Activated CD8-positive, alpha-beta T cell treated with anti-CD3 and anti-CD28 coated beads, Interleukin-2, amount 10 ng/mL, durations not matched to agents 7 days and 5 days (primary cell): ENCODE results near the gene MBD3L5. TPM values are rescaled to one million over a fixed set of nuclear protein-coding genes. Genes with fewer than 3 reads are reported as not detected.
"Not testable (repeated sequence)": the region's sequence is repeated elsewhere in the genome, so short reads cannot be mapped to it uniquely, and the experiment has no call there.

Source experiments
- ATAC-seq: fragments of 150-1000 bp; cut with Tn5 transposase; one replicate; pipeline ENCODE4 v1.10.0; 2021; ENCODE audit warnings: moderate library complexity
- CTCF ChIA-PET: fragments of 350-600 bp; sonication (Branson Sonifier 250); formaldehyde crosslinking; loops from one replicate; lab custom pipeline; 2021; ENCODE audit warnings: antibody characterized with exemption; lab: Charles Lee
- POLR2A ChIA-PET: fragments of 350-600 bp; sonication (Branson Sonifier 250); formaldehyde crosslinking; loops from one replicate; lab custom pipeline; 2021; ENCODE audit warnings: antibody characterized with exemption; lab: Charles Lee
- DNase-seq: peaks from one replicate; pipeline ENCODE4 v3.0.0-alpha.2; 2020
- H3K27ac Mint-ChIP-seq: one replicate; pipeline ENCODE4 v1.8.0; 2021; ENCODE audit warnings: mild to moderate bottlenecking, mixed read lengths
- H3K27me3 Mint-ChIP-seq: one replicate; pipeline ENCODE4 v1.8.0; 2021; ENCODE audit warnings: low read depth, mixed read lengths
- H3K36me3 Mint-ChIP-seq: one replicate; pipeline ENCODE4 v1.8.0; 2021; ENCODE audit warnings: low read depth, mixed read lengths
- H3K4me1 Mint-ChIP-seq: one replicate; pipeline ENCODE4 v1.8.0; 2021; ENCODE audit warnings: low read depth, mixed read lengths
- H3K4me3 Mint-ChIP-seq: one replicate; pipeline ENCODE4 v1.8.0; 2021; ENCODE audit warnings: mild to moderate bottlenecking, mixed read lengths
- H3K9me3 Mint-ChIP-seq: one replicate; pipeline ENCODE4 v1.8.0; 2022; ENCODE audit warnings: mixed read lengths; ENCODE audit not compliant: insufficient read depth
- total RNA-seq, 2 experiments: library from RNA; stranded (reverse); gene quantifications; one replicate each; pipeline ENCODE4 v1.2.3, GENCODE V29; 2021

MBD3L5 gene
- total RNA-seq, 2 experiments from 2014 or later, result not detected

DNA sequence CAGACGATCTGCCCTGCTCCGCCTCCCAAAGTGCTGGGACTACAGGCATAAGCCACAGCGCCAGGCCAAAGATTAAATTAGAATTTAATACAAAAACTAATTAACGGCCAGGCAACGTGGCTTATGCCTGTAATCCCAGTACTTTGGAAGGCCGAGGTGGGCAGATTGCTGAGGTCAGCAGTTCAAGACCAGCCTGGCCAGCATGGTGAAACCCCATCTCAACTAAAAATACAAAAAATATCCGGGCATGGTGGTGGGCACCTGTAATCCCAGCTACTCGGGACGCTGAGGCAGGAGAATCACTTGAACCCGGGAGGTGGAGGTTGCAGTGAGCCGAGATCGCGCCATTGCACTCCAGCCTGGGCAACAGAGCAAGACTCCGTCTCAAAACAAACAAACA lies 25.3 kb downstream of the MBD3L5 start:
- CTCF ChIA-PET, H3K4me1 Mint-ChIP-seq, ATAC-seq, H3K4me3 Mint-ChIP-seq, H3K27ac Mint-ChIP-seq, H3K36me3 Mint-ChIP-seq, H3K9me3 Mint-ChIP-seq, DNase-seq, POLR2A ChIA-PET, H3K27me3 Mint-ChIP-seq: not testable (repeated sequence)

DNA sequence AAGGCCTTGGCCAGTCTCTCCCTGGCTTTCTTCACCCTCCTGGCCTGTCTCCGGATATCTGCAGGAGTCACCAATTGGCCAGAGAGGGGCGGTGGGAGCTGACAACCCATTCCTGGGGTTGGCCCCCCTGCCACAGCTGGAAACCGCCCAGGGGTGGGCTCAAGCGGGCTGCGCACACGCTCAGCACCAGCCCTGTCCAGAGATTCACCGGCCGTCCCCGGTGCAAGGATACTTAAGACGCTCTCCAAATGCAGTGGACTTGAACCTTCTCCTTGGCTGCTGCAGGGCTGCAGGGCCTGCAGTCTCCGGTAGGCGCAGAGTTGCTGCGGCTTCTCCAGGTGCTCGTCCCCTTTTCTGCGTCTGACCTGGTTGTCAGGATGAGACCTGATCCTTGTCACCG lies 26.0 kb downstream of the MBD3L5 start:
- ATAC-seq, H3K4me3 Mint-ChIP-seq, H3K27ac Mint-ChIP-seq, H3K27me3 Mint-ChIP-seq, POLR2A ChIA-PET, CTCF ChIA-PET, H3K4me1 Mint-ChIP-seq, H3K9me3 Mint-ChIP-seq, H3K36me3 Mint-ChIP-seq: not testable (repeated sequence)
- peak; percentile 18 for DNase-seq

DNA sequence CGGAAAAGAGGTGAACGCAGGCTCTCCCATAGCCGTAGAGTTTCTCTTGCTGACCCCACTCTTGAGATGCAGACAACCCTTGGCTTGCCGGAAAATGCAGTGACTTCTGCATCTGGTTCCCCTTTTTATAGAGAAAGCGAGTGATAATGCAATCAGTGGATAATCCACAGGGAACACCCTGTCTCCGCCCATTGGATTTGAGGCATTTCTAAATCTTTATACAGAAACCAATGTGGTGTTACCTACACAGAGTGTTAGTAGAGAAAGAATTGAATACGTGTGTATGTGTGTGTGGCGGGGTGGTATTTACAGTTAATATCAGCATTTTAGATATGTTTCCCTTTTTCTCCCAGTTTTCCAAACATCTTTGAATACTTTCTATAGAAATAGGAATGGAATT lies 28.2 kb downstream of the MBD3L5 start, which contains the start of gene MBD3L3:
Gene MBD3L3 (minus strand): TSS at position 101 of the 400 bp plus-strand sequence. CDS start 71 bp downstream, at position 30.
- H3K27me3 Mint-ChIP-seq, CTCF ChIA-PET, POLR2A ChIA-PET, H3K36me3 Mint-ChIP-seq, DNase-seq, H3K27ac Mint-ChIP-seq, H3K9me3 Mint-ChIP-seq, H3K4me3 Mint-ChIP-seq, ATAC-seq, H3K4me1 Mint-ChIP-seq: not testable (repeated sequence)

DNA sequence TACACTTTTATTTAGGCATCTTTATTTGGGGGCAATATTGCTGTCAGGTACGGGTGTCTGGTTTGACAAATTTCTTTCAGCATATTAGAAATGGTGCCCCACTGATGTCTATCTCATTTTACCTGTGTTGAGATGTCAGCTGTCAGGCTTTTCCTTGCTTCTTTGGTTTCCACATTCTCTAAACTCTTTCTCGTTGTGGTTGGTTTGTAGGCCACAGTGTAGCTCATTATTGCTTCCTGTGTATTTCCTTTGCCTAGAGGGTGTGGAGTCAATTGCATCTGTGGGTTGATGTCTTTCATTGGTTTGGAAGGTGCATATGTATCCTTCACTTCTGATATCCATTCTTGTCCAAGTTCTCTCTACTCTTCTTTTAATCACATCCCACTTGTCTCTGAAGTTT lies 29.6 kb downstream of the MBD3L5 start:
- POLR2A ChIA-PET, H3K27me3 Mint-ChIP-seq, DNase-seq, H3K36me3 Mint-ChIP-seq, H3K4me3 Mint-ChIP-seq, CTCF ChIA-PET, H3K9me3 Mint-ChIP-seq, H3K4me1 Mint-ChIP-seq, H3K27ac Mint-ChIP-seq: not testable (repeated sequence)
- ATAC-seq, result peak; percentile 34

DNA sequence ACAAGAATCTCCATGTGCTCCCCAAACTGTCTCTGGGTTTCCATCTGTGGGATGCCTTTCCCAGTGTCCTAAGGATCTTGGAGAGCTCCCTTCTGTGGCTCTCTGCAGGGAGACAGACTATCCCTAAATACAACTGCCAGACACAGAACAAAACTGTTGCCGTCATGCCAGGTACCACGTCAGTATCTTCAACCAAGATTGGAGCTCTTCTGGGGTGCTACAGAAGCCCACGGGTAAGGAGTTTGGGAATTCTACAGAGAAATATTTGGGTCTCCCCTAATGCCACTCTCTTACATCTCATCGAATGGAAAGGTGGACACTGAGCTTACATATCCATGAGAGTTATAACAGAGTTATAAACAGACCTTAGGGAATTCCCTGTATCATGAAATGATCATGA lies 33.0 kb downstream of the MBD3L5 start:
- Mint-ChIP-seq H3K4me3 (no peak overlapping the region), H3K4me1 (no peaks in the 10 kb centered on the region), H3K9me3 (no peaks in the 10 kb centered on the region), H3K36me3 (no peaks in the 10 kb centered on the region), H3K27ac (no peak overlapping the region), H3K27me3 (no peaks in the 10 kb centered on the region)
- CTCF ChIA-PET, result no interaction called here
- DNase-seq (no peak), ATAC-seq (peak; percentile 43)
- POLR2A ChIA-PET, result no interaction called here

DNA sequence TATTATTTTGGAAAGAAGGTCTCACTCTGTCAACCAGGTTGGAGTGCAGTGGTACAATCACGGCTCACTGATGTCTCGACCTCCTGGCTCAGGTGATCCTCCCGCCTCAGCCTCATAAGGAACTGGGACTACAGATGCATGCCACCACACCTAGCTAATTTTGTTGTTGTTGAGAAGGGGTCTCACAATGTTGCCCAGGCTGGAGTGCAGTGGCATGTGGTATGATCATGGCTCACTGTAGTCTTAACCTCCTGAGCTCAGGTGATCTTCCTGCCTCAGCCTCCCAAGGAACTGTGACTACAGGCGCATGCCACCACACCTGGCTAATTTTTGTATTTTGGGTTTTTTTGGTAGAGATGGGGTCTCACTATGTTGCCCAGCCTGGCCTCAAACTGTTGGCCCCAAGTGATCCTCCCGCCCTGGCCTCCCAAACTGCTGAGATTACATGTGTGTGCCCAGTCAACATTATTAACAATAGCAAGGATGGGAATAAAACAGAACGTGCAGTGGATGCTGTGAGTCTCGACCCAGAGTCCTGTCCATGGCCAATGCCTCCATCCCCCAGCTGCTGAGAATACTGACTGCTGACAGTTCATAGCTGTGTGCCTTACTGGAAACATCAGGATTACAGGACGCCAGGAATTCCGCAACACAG lies 33.5 kb downstream of the MBD3L5 start:
- DNase-seq (peak; percentile 37), ATAC-seq (peak; percentile 61)
- no peak overlapping the region for H3K27ac Mint-ChIP-seq
- no peaks in the 10 kb centered on the region for H3K36me3 Mint-ChIP-seq
- no peak overlapping the region for H3K4me3 Mint-ChIP-seq
- no peaks in the 10 kb centered on the region for H3K9me3 Mint-ChIP-seq
- ChIA-PET POLR2A (no interaction called here), CTCF (no interaction called here)
- no peaks in the 10 kb centered on the region for H3K27me3 Mint-ChIP-seq
- H3K4me1 Mint-ChIP-seq, result peaks cover 3% of the 10 kb centered on the region

DNA sequence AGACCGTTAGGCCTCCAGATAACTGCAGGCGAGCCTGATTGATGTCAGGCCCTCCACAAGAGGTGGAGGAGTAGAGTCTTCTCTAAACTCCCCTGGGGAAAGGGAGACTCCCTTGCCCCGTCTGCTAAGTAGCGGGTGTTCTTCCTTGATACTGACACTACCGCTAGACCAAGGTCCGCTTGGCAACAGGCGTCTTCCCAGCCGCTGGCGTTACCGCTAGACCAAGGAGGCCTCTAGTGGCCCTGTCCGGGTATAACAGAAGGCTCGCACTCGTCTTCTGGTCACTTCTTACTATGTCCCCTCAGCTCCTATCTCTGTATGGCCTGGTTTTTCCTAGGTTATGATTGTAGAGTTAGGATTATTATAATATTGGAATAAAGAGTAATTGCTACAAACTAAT lies 36.7 kb downstream of the MBD3L5 start:
- H3K4me3 Mint-ChIP-seq, H3K9me3 Mint-ChIP-seq, H3K27me3 Mint-ChIP-seq, H3K27ac Mint-ChIP-seq, ATAC-seq, DNase-seq: not testable (repeated sequence)
- peaks cover 17% of the 10 kb centered on the region for H3K4me1 Mint-ChIP-seq
- CTCF ChIA-PET, result interaction anchor here (0.6 kb wide), 1 partner anchor 296 kb away, joined by 3 read pairs; no protein-coding TSS in a partner anchor
- peaks cover 16% of the 10 kb centered on the region for H3K36me3 Mint-ChIP-seq
- POLR2A ChIA-PET, result interaction anchor here (0.7 kb wide), 1 partner anchor 124 kb away, joined by 3 read pairs; no protein-coding TSS in a partner anchor

DNA sequence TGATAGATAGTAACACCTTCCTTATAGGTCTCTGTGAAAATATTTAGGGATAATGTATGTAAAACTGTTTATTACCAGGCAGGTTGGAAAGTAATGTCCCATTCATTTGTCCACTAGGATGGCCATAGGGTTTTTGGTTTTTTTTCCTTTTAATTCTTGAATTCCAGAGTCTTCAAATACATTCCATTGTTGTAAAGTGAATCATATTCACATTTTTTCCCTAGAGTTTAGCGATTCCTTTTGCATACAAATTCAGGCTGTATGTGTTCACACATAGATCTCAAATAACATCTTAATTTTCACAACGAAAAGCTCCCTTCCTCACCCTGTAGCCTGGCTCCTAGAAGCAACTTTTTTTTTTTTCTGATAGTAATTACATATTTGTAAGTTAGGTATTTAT lies 37.3 kb downstream of the MBD3L5 start:
- CTCF ChIA-PET, result interaction anchor here (0.6 kb wide), 1 partner anchor 296 kb away, joined by 3 read pairs; no protein-coding TSS in a partner anchor

DNA sequence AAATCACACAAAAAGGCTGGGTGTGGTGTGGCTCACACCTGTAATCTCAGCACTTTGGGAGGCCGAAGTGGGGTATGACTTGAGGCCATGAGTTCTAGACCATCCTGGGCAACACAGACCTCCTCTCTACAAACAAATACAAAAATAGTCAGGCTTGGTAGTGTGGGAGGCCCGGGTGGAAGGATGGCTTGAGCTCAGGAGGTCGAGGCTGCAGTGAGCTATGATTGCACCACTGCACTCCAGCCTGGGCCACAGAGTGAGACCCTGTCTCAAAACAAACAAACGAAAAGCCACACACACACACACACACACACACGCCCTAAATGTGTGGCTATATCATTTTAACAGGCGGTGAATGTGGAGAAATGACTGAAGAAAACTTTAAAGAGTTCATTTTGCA lies 38.2 kb downstream of the MBD3L5 start:
- Mint-ChIP-seq H3K27me3 (no peaks in the 10 kb centered on the region), H3K27ac (peak overlapping the region; percentile 97), H3K4me1 (peaks cover 17% of the 10 kb centered on the region), H3K4me3 (peak overlapping the region; percentile 92), H3K36me3 (peaks cover 28% of the 10 kb centered on the region), H3K9me3 (no peaks in the 10 kb centered on the region)
- ATAC-seq (no peak), DNase-seq (no peak)
- CTCF ChIA-PET, result interaction anchor here (0.9 to 1.5 kb wide), 7 partner anchors 15 to 330 kb away, joined by 3 to 6 read pairs (median 3); no protein-coding TSS in a partner anchor
- POLR2A ChIA-PET, result interaction anchor here (0.7 to 2.8 kb wide), 3 partner anchors 31 to 875 kb away, joined by 3 to 23 read pairs (median 3); partner anchors contain the start of gene TIMM44

More for the DNA sequence above, 37.3 kb downstream of the MBD3L5 start:
- Mint-ChIP-seq H3K4me3 (no peak overlapping the region), H3K4me1 (peaks cover 17% of the 10 kb centered on the region), H3K36me3 (peaks cover 22% of the 10 kb centered on the region), H3K9me3 (no peaks in the 10 kb centered on the region), H3K27me3 (no peaks in the 10 kb centered on the region), H3K27ac (no peak overlapping the region)
- no peak for ATAC-seq
- DNase-seq, result no peak
- POLR2A ChIA-PET, result interaction anchor here (0.7 kb wide), 1 partner anchor 125 kb away, joined by 3 read pairs; no protein-coding TSS in a partner anchor

DNA sequence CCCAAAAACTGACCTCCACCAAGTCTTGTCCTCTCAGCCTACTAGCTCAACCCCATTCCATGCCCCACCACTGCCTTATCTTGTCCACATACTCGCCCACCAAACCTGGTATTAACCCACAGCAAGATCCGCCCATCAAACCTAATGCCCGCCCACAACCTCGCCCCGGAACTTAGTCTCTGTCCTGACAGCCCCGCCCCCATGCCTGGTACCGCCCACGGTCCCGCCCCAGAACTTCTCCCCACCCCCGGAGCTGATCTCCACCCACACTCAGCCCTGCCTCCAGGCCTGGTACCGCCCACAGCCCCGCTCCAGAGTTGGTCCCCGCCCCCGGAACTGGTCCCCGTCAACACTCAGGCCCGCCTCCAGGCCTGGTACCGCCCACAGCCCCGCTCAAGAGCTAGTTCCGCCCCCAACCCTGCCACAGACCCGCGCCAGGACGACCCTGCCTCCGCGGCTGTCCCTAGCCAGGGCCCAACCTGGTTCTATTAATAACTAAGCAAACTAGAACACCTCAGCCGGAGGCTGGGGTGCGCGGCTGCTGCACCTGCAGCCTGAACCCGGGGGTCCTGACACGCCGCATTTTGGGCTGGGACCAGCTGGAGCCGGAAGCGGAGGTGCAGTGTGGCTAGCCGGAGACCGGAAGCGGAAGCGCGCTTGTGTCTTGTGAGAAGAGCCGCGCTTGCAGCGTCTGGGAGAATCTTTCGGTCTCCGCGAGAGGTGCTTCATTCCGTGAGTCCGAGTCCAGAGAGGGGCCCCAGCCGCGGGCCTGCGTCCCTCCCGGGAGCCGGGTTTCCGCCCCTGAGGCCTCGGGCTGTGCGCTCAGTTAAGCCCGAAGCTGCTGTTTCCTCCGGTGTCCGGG lies 38.9 kb downstream of the MBD3L5 start, which contains the start of gene ZNF557:
Gene ZNF557 (plus strand): TSS at position 662 of the 862 bp plus-strand sequence. CDS start 5,372 bp downstream, outside the sequence.
- H3K4me3 Mint-ChIP-seq, result peak within 1 kb of the TSS; percentile 92
- peaks cover 18% of the 10 kb centered on the region for H3K4me1 Mint-ChIP-seq
- peak within 1 kb of the TSS; percentile 97 for H3K27ac Mint-ChIP-seq
- CTCF ChIA-PET, result interaction anchor here (0.9 to 1.5 kb wide), 9 partner anchors 14 to 330 kb away, joined by 3 to 6 read pairs (median 3); no protein-coding TSS in a partner anchor
- no peaks in the 10 kb centered on the region for H3K9me3 Mint-ChIP-seq
- ATAC-seq (peak; percentile 96), DNase-seq (peak; percentile 99)
- POLR2A ChIA-PET, result interaction anchor here (0.6 to 2.8 kb wide), 10 partner anchors 11 to 874 kb away, joined by 3 to 23 read pairs (median 3); partner anchors contain the start of genes ARHGEF18 and TIMM44
- H3K36me3 Mint-ChIP-seq, result peaks cover 35% of the 10 kb centered on the region
- no peaks in the 10 kb centered on the region for H3K27me3 Mint-ChIP-seq

DNA sequence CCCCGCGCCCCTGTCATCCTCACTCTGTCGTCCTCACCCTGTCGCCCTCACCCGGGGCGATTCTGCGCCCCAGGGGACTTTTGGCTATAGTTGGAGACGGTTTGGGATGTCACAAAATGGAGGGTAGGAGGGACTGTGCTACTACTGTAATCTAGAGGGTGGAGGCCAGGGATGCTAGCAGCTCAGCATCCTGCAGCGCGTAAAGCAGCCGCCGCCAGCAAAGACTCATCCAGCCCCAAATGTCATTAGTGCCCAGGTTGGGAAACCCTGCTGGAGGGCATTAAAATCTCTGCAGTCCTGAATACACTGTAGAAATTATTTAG lies 39.5 kb downstream of the MBD3L5 start:
- ChIA-PET CTCF (interaction anchor here (1.2 to 1.5 kb wide), 6 partner anchors 14 to 282 kb away, joined by 3 to 6 read pairs (median 4); no protein-coding TSS in a partner anchor), POLR2A (interaction anchor here (0.5 to 2.8 kb wide), 10 partner anchors 10 to 279 kb away, joined by 3 to 23 read pairs (median 3); partner anchors contain the start of gene ARHGEF18)
- H3K36me3 Mint-ChIP-seq, result peaks cover 41% of the 10 kb centered on the region
- H3K4me1 Mint-ChIP-seq, result peaks cover 20% of the 10 kb centered on the region
- peak overlapping the region; percentile 97 for H3K27ac Mint-ChIP-seq
- ATAC-seq, result no peak
- H3K4me3 Mint-ChIP-seq, result peak overlapping the region; percentile 92
- no peaks in the 10 kb centered on the region for H3K9me3 Mint-ChIP-seq
- H3K27me3 Mint-ChIP-seq, result no peaks in the 10 kb centered on the region
- DNase-seq, result no peak
